Measurements from ENCODE around the gene KIF3B. TPM values are rescaled to one million over a fixed set of nuclear protein-coding genes. Genes with fewer than 3 reads are reported as not detected.

KIF3B gene
- total and polyA plus RNA-seq, 2 of the 13 experiments (the other 11 are each of a cell fraction or from before 2014, with no cell fraction given), result 23.6 to 28.8 TPM

DNA sequence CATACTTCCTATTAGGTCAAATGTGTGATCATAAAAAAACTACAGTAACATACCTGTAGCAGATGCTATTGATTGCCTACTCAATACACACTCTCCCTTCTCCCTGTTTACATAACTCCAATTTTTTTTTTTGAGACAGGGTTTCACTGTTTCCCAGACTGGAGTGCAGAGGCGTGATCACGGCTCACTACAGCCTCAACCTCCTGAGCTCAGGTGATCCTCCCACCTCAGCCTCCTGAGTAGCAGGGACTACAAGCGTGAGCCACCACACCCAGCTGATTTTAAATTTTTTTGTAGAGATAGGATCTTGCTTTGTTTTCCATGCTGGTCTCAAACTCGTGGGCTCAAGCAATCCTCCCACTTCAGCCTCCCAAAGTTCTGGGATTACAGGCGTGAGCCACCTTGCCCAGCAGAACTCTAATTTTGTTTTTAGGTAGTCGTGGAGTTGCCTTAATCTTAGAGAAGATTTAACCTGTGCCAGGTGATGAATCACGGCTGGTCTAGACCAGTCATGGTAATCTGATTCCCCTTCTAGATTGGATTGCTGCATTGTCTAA lies 14.0 kb upstream of the KIF3B start (continued):
- no peak for TF ChIP-seq ZNF335 (CRISPR knock-in tag; IDR thresholded peaks at IDR 0.05)
- no peak for TF ChIP-seq TGIF2 (CRISPR knock-in tag; IDR thresholded peaks at IDR 0.05)
- no peak for TF ChIP-seq KLF6 (CRISPR knock-in tag; IDR thresholded peaks at IDR 0.05)
- TF ChIP-seq ZNF33A (CRISPR knock-in tag; IDR thresholded peaks at IDR 0.05; ENCODE audit: borderline replicate concordance), result 0 out of 2 replicates have a peak, but pooled peaks have one; percentile 50
- TF ChIP-seq PHB2 (IDR thresholded peaks at IDR 0.05; ENCODE audit: partially characterized antibody), result no peak
- TF ChIP-seq ASH2L (IDR thresholded peaks at IDR 0.05; ENCODE audit: insufficient read length, low read depth, low read length), result no peak
- no peak for TF ChIP-seq ZNF251 (CRISPR knock-in tag; IDR thresholded peaks at IDR 0.05)
- no peak for TF ChIP-seq SETDB1 (CRISPR knock-in tag; IDR thresholded peaks at IDR 0.05; ENCODE audit: borderline replicate concordance)
- no peak for TF ChIP-seq ZNF816 (CRISPR knock-in tag; IDR thresholded peaks at IDR 0.05; ENCODE audit: borderline replicate concordance)
- no peak for TF ChIP-seq HMG20B (CRISPR knock-in tag; conservative IDR thresholded peaks at IDR 0.05)
- no peak for TF ChIP-seq ZBTB3 (CRISPR knock-in tag; IDR thresholded peaks at IDR 0.05; ENCODE audit: borderline replicate concordance, low read depth)
- no peak for TF ChIP-seq TOE1 (CRISPR knock-in tag; IDR thresholded peaks at IDR 0.05)
- no peak for TF ChIP-seq DMAP1 (CRISPR knock-in tag; IDR thresholded peaks at IDR 0.05)
- TF ChIP-seq, protein P1, sequence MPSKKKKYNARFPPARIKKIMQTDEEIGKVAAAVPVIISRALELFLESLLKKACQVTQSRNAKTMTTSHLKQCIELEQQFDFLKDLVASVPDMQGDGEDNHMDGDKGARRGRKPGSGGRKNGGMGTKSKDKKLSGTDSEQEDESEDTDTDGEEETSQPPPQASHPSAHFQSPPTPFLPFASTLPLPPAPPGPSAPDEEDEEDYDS (CRISPR knock-in tag; IDR thresholded peaks at IDR 0.05), result no peak
- TF ChIP-seq, protein P2, sequence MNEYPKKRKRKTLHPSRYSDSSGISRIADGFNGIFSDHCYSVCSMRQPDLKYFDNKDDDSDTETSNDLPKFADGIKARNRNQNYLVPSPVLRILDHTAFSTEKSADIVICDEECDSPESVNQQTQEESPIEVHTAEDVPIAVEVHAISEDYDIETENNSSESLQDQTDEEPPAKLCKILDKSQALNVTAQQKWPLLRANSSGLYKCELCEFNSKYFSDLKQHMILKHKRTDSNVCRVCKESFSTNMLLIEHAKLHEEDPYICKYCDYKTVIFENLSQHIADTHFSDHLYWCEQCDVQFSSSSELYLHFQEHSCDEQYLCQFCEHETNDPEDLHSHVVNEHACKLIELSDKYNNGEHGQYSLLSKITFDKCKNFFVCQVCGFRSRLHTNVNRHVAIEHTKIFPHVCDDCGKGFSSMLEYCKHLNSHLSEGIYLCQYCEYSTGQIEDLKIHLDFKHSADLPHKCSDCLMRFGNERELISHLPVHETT (CRISPR knock-in tag; conservative IDR thresholded peaks at IDR 0.05), result no peak
- TF ChIP-seq, protein P3, sequence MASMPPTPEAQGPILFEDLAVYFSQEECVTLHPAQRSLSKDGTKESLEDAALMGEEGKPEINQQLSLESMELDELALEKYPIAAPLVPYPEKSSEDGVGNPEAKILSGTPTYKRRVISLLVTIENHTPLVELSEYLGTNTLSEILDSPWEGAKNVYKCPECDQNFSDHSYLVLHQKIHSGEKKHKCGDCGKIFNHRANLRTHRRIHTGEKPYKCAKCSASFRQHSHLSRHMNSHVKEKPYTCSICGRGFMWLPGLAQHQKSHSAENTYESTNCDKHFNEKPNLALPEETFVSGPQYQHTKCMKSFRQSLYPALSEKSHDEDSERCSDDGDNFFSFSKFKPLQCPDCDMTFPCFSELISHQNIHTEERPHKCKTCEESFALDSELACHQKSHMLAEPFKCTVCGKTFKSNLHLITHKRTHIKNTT (CRISPR knock-in tag; IDR thresholded peaks at IDR 0.05), result no peak
- 0 out of 4 replicates have a peak, but pooled peaks of 1 of the 2 experiments have one; percentile 29 for TF ChIP-seq EP300 (IDR thresholded peaks at IDR 0.05; ENCODE audit: low read depth in 2 of 2, low read length in 2 of 2)
- TF ChIP-seq EP300 (CRISPR knock-in tag; IDR thresholded peaks at IDR 0.05; ENCODE audit: borderline replicate concordance), result no peak
- no peak for TF ChIP-seq PAWR (CRISPR knock-in tag; IDR thresholded peaks at IDR 0.05; ENCODE audit: borderline replicate concordance)
- no peak for TF ChIP-seq NR2F2 (IDR thresholded peaks at IDR 0.05; ENCODE audit: borderline replicate concordance, low read depth)
- TF ChIP-seq, protein P4, sequence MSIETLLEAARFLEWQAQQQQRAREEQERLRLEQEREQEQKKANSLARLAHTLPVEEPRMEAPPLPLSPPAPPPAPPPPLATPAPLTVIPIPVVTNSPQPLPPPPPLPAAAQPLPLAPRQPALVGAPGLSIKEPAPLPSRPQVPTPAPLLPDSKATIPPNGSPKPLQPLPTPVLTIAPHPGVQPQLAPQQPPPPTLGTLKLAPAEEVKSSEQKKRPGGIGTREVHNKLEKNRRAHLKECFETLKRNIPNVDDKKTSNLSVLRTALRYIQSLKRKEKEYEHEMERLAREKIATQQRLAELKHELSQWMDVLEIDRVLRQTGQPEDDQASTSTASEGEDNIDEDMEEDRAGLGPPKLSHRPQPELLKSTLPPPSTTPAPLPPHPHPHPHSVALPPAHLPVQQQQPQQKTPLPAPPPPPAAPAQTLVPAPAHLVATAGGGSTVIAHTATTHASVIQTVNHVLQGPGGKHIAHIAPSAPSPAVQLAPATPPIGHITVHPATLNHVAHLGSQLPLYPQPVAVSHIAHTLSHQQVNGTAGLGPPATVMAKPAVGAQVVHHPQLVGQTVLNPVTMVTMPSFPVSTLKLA (IDR thresholded peaks at IDR 0.05), result no peak
- no peak for TF ChIP-seq CC2D1A (CRISPR knock-in tag; IDR thresholded peaks at IDR 0.05)
- TF ChIP-seq ZKSCAN1 (IDR thresholded peaks at IDR 0.05; ENCODE audit: low read length), result no peak
- TF ChIP-seq PPARG (CRISPR knock-in tag; conservative IDR thresholded peaks at IDR 0.05), result no peak
- no peak for TF ChIP-seq ZIK1 (CRISPR knock-in tag; IDR thresholded peaks at IDR 0.05; ENCODE audit: borderline replicate concordance, low read depth)
- no peak for TF ChIP-seq ZNF180 (CRISPR knock-in tag; IDR thresholded peaks at IDR 0.05; ENCODE audit: borderline replicate concordance, low read depth)
